HG02588 (cell line): ENCODE results near the gene ZNF567.

Experiments used
- ATAC-seq: cut with Tn5 transposase; IDR thresholded peaks from one replicate; pipeline ENCODE4 v1.9.1; 2021; ENCODE audit warnings: mild to moderate bottlenecking, moderate library complexity; ENCODE audit not compliant: unreplicated experiment

The ZNF567 gene

DNA sequence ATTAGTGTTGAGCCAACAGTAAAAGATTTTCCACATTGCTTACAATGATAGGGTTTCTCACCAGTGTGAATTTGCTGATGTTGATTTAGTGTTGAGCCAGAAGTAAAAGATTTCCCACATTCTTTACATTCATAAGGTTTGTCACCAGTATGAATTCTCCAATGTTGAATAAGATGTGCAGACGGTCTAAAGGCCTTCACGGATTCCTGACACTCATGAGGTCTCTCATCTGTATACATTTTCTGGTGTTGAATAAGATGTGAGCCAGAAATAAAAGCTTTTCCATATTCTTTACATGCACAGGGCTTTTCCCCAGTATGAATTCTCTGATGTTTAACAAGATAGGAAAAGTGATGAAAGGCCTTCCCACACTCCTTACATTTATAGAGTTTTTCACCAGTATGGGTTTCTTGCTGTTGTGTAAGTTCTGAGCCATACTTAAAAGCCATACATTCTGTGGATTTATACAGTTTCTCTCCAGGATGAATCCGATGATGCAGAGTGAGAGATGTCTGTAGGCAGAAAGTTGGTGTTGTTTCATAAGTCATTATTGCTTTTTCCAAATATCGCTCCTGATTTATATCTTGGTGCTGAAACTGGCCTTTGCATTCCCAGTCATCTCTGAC is 62.8 kb downstream of the ZNF567 start:
- ATAC-seq: no peak
